Neural cell (in vitro differentiated cells): ENCODE results near the gene KCTD18. TPM values are rescaled to one million over a fixed set of nuclear protein-coding genes. Genes with fewer than 3 reads are reported as not detected.

ENCODE experiments used
- H2AFZ ChIP-seq: fragments of 200-600, 300-800 bp; sonication (generic), shearing (Covaris generic); 2 replicates; pipeline ENCODE4 v1.6.0; 2014; ENCODE audit warnings: low read depth, mild to moderate bottlenecking, antibody characterized with exemption, low read length, moderate library complexity
- H3F3A ChIP-seq: fragments of 200-600 bp; shearing (Covaris generic); 2 replicates; pipeline ENCODE4 v1.6.1; 2016; ENCODE audit warnings: mild to moderate bottlenecking, moderate library complexity, mixed read lengths, antibody characterized with exemption, low read length; ENCODE audit not compliant: insufficient read depth, poor library complexity, severe bottlenecking
- H3K27ac ChIP-seq: fragments of 200-600, 300-800 bp; sonication (generic), shearing (Covaris generic); 2 replicates; pipeline ENCODE4 v1.5.1; 2014; ENCODE audit warnings: mild to moderate bottlenecking, low read length, moderate library complexity
- H3K27me3 ChIP-seq: fragments of 300-800, 200-600 bp; sonication (generic), shearing (Covaris generic); 2 replicates; pipeline ENCODE4 v1.6.0; 2014; ENCODE audit warnings: mild to moderate bottlenecking, low read depth, low read length, moderate library complexity; ENCODE audit not compliant: insufficient read depth
- H3K36me3 ChIP-seq: fragments of 300-800, 200-600 bp; sonication (generic), shearing (Covaris generic); 2 replicates; pipeline ENCODE4 v1.5.1; 2014; ENCODE audit warnings: mild to moderate bottlenecking, antibody characterized with exemption, low read length, moderate library complexity; ENCODE audit not compliant: insufficient read depth
- H3K4me2 ChIP-seq: fragments of 300-800, 200-600 bp; sonication (generic), shearing (Covaris generic); 2 replicates; pipeline ENCODE4 v1.6.0; 2014; ENCODE audit warnings: mild to moderate bottlenecking, low read length
- H3K4me3 ChIP-seq: fragments of 300-800, 200-600 bp; sonication (generic), shearing (Covaris generic); 2 replicates; pipeline ENCODE4 v1.5.1; 2014; ENCODE audit warnings: mild to moderate bottlenecking, low read length, moderate library complexity
- H3K79me2 ChIP-seq: fragments of 200-600 bp; shearing (Covaris generic); replicated peaks from 2 replicates; pipeline ENCODE4 v1.6.0; 2014; ENCODE audit warnings: mild to moderate bottlenecking, low read length, moderate library complexity; ENCODE audit not compliant: insufficient read depth
- H3K9ac ChIP-seq: fragments of 300-800, 200-600 bp; sonication (generic), shearing (Covaris generic); 2 replicates; pipeline ENCODE4 v1.6.1; 2016; ENCODE audit warnings: mild to moderate bottlenecking, low read length, mixed read lengths
- H3K9me2 ChIP-seq: fragments of 200-600 bp; shearing (Covaris generic); 2 replicates; pipeline ENCODE4 v1.6.1; 2016; ENCODE audit warnings: mild to moderate bottlenecking, low read length, mixed read lengths; ENCODE audit not compliant: insufficient read depth
- H3K9me3 ChIP-seq: fragments of 200-600, 300-800 bp; sonication (generic), shearing (Covaris generic); 2 replicates; pipeline ENCODE4 v1.6.1; 2016; ENCODE audit warnings: mild to moderate bottlenecking, mixed run types, low read length, moderate library complexity, mixed read lengths
- H4K20me1 ChIP-seq: fragments of 200-600 bp; shearing (Covaris generic); 2 replicates; pipeline ENCODE4 v1.6.1; 2016; ENCODE audit warnings: mild to moderate bottlenecking, mixed run types; ENCODE audit not compliant: insufficient read depth
- CTCF ChIP-seq: fragments of 450-650 bp; IDR thresholded peaks from 2 replicates; pipeline ENCODE4 v1.5.1; 2014; ENCODE audit warnings: antibody characterized with exemption, mild to moderate bottlenecking, moderate library complexity; ENCODE audit not compliant: poor library complexity, severe bottlenecking
- EP300 ChIP-seq: fragments of 450-650 bp; conservative IDR thresholded peaks from 2 replicates; pipeline ENCODE4 v1.6.1; 2014; ENCODE audit warnings: antibody characterized with exemption, mild to moderate bottlenecking, moderate library complexity; ENCODE audit not compliant: poor library complexity, severe bottlenecking
- EZH2 ChIP-seq: fragments of 200-600, 300-800 bp; shearing (Covaris generic), sonication (generic); IDR thresholded peaks from 2 replicates; pipeline ENCODE4 v1.6.1; 2014; ENCODE audit warnings: antibody characterized with exemption, low read length, borderline replicate concordance, mild to moderate bottlenecking; ENCODE audit not compliant: insufficient read depth, poor library complexity, severe bottlenecking
- MXI1 ChIP-seq: fragments of 450-650 bp; conservative IDR thresholded peaks from 2 replicates; pipeline ENCODE4 v1.6.1; 2014; ENCODE audit warnings: antibody characterized with exemption, mild to moderate bottlenecking; ENCODE audit not compliant: poor library complexity, severe bottlenecking
- POLR2AphosphoS5 ChIP-seq: IDR thresholded peaks from 2 replicates; pipeline ENCODE4 v1.6.1; 2012
- RAD21 ChIP-seq: fragments of 450-650 bp; conservative IDR thresholded peaks from 2 replicates; pipeline ENCODE4 v1.6.1; 2014; ENCODE audit warnings: antibody characterized with exemption, mild to moderate bottlenecking, moderate library complexity
- REST ChIP-seq: IDR thresholded peaks from 2 replicates; pipeline ENCODE4 v1.6.1; 2012; ENCODE audit warnings: borderline replicate concordance
- SMC3 ChIP-seq: fragments of 450-650 bp; conservative IDR thresholded peaks from 2 replicates; pipeline ENCODE4 v1.6.1; 2014; ENCODE audit warnings: antibody characterized with exemption, mild to moderate bottlenecking, moderate library complexity; ENCODE audit not compliant: poor library complexity
- TAF1 ChIP-seq: IDR thresholded peaks from 2 replicates; pipeline ENCODE4 v1.6.1; 2012; ENCODE audit warnings: low read depth
- polyA plus RNA-seq: library from polyadenylated mRNA; depleted of rRNA; stranded (reverse); fragments of >200 nt; gene quantifications from 2 replicates; pipeline ENCODE4 v1.2.3, GENCODE V29; 2014

Gene KCTD18
- polyA plus RNA-seq, 1 donor from 2014 or later = 17.0 TPM

- H3K79me2 ChIP-seq = no peaks in the 10 kb centered on the region
- no peak overlapping the region for H2AFZ ChIP-seq
- no peak overlapping the region for H3K27ac ChIP-seq
- H3K9me2 ChIP-seq = no peaks in the 10 kb centered on the region
- TF ChIP-seq POLR2AphosphoS5 (no peak), TAF1 (no peak), CTCF (no peak), SMC3 (no peak), EP300 (no peak), EZH2 (no peak), REST (no peak), RAD21 (no peak), MXI1 (no peak)
- H3K9me3 ChIP-seq = no peaks in the 10 kb centered on the region
- no peaks in the 10 kb centered on the region for H3K36me3 ChIP-seq
- no peak overlapping the region for H3K9ac ChIP-seq
- no peaks in the 10 kb centered on the region for H4K20me1 ChIP-seq
- no peak overlapping the region for H3K4me2 ChIP-seq
- no peak overlapping the region for H3K4me3 ChIP-seq
- H3K27me3 ChIP-seq = no peaks in the 10 kb centered on the region
- no peaks in the 10 kb centered on the region for H3F3A ChIP-seq
These were observed 67.4 kb downstream of the KCTD18 start for GRCh38 chr2:200442471-200442870.

GRCh38 chr2:200439981-200440380, 69.9 kb downstream of the KCTD18 start:
- no peaks in the 10 kb centered on the region for H4K20me1 ChIP-seq
- H3K9me2 ChIP-seq = no peaks in the 10 kb centered on the region
- H3K9me3 ChIP-seq = no peaks in the 10 kb centered on the region

More at GRCh38 chr2:200439981-200440380, 69.9 kb downstream of the KCTD18 start:
- no peaks in the 10 kb centered on the region for H3K79me2 ChIP-seq
- H2AFZ ChIP-seq = no peak overlapping the region
- no peaks in the 10 kb centered on the region for H3F3A ChIP-seq
- no peak for TF ChIP-seq RAD21
- TF ChIP-seq EZH2 = no peak
- TF ChIP-seq EP300 = no peak
- no peak for TF ChIP-seq MXI1
- no peak for TF ChIP-seq TAF1
- TF ChIP-seq CTCF = no peak
- TF ChIP-seq POLR2AphosphoS5 = no peak
- no peak for TF ChIP-seq SMC3
- TF ChIP-seq REST = no peak
- no peak overlapping the region for H3K27ac ChIP-seq
- H3K4me3 ChIP-seq = no peak overlapping the region
- no peaks in the 10 kb centered on the region for H3K36me3 ChIP-seq
- no peak overlapping the region for H3K9ac ChIP-seq
- no peak overlapping the region for H3K4me2 ChIP-seq
- H3K27me3 ChIP-seq = no peaks in the 10 kb centered on the region
